NCI-H187 treated with DMSO at 0.1 percent for 48 hours (cell line): ENCODE results near the gene APOL3.
"Not testable (repeated sequence)": the region's sequence is repeated elsewhere in the genome, so short reads cannot be mapped to it uniquely, and the experiment has no call there.

Experiments used
- DNase-seq: peaks from one replicate; lab custom pipeline; 2025; lab: John Stamatoyannopoulos, UW

The APOL3 gene

DNA sequence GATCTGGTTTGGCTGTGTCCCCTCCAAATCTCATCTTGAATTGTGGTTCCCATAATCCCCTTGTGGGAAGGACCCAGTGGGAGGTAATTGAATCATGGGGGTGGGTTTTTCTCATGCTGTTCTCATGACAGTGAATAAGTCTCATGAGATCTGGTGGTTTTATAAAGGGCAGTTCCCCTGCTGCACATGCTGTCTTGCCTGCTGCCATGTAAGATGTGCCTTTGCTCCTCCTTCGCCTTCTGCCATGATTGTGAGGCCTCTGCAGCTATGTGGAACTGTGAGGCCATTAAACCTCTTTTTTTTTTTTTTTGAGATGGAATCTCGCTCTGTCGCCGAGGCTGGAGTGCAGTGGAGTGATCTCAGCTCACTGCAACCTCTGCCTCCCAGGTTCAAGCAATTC is 59.6 kb downstream of the APOL3 start:
- not testable (repeated sequence) for DNase-seq

DNA sequence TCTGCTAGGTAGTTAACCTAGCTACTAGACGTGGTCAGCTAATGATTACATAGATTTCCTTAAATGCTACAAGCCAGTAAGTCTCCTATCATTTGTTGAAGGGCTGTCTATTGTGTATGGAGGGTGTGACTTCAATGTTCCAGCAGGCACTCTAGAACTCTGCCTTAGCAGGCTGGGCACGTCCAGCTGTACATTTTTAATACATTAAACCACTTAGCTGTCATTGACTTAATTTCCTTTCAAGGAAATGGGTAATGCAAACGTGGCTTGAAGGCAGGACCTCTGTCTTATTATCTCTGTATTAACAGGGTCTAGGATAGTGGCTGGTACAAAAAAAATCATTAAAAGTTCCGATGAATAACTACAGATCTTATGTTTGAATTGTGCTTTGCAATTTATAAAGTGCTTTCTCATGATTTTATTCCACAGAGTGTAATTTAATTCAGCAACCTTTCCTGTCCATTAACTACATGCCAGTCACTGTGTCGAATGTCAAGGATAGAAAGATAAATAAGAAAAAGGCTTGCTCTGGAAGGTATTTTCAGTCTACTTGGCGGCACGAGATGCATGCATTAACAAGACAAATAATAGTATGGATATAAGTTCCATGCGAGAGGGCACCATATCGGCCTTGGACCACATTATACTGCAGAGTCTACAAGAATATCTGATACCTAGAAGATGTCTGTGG is 60.3 kb downstream of the APOL3 start:
- no peak for DNase-seq

DNA sequence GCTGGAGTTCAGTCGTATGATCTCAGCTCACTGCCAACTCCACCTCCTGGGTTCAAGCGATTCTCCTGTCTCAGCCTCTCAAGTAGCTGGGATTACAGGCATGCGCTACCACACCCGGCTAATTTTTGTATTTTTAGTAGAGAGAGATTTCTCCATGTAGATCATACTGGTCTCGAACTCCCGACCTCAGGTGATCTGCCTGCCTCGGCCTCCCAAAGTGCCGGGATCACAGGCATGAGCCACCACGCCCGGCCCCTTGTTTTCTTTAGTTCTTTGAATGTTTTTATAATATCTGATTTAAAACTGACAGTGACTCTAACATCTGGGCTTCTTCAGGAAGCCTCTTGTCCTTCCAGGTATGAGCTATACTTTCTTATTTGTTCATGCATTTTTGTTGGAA is 61.0 kb downstream of the APOL3 start:
- not testable (repeated sequence) for DNase-seq

DNA sequence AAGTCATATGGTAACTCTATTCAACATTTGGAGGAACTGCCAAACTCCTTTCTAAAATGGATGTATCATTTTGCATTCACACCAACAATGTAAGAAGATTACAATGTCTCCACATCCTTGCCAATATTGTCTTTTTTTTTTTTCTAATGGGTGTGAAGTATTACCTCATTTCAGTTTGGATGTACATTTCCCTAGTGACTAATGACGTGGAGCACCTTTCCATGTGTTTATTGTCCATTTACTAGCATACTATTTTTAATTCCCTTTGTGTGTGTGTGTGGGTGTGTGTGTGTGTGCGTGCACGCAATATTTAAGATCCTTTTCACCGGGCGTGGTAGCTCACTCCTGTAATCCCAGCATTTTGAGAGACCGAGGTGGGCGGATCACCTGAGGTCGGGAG is 62.7 kb downstream of the APOL3 start:
- no peak for DNase-seq

DNA sequence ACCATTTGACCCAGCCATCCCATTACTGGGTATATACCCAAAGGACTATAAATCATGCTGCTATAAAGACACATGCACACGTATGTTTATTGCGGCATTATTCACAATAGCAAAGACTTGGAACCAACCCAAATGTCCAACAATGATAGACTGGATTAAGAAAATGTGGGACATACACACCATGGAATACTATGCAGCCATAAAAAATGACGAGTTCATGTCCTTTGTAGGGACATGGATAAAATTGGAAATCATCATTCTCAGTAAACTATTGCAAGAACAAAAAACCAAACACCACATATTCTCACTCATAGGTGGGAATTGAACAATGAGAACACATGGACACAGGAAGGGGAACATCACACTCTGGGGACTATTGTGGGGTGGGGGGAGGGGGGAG is 69.8 kb downstream of the APOL3 start:
- not testable (repeated sequence) for DNase-seq
